Measurements from ENCODE around the gene IPCEF1.
"Not testable (repeated sequence)": the region's sequence is repeated elsewhere in the genome, so short reads cannot be mapped to it uniquely, and the experiment has no call there.

DNA sequence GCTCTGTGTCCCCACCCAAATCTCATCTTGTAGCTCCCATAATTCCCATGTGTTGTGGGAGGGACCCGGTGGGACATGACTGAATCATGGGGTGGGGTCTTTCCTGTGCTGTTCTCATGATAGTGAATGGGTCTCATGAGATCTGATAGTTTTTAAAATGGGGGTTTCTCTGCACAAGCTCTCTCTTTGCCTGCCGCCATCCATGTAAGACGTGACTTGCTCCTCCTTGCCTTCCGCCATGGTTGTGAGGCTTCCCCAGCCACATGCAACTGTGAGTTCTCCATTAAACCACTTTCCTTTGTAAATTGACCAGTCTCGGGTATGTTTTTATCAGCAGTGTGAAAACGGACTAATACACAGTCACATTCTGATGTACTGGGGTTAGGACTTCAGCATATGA, 49.5 kb downstream of the IPCEF1 start:
- TF ChIP-seq POLR2AphosphoS5, POLR2A (IDR thresholded peaks at IDR 0.05): not testable (repeated sequence)
- TF ChIP-seq, protein P1, sequence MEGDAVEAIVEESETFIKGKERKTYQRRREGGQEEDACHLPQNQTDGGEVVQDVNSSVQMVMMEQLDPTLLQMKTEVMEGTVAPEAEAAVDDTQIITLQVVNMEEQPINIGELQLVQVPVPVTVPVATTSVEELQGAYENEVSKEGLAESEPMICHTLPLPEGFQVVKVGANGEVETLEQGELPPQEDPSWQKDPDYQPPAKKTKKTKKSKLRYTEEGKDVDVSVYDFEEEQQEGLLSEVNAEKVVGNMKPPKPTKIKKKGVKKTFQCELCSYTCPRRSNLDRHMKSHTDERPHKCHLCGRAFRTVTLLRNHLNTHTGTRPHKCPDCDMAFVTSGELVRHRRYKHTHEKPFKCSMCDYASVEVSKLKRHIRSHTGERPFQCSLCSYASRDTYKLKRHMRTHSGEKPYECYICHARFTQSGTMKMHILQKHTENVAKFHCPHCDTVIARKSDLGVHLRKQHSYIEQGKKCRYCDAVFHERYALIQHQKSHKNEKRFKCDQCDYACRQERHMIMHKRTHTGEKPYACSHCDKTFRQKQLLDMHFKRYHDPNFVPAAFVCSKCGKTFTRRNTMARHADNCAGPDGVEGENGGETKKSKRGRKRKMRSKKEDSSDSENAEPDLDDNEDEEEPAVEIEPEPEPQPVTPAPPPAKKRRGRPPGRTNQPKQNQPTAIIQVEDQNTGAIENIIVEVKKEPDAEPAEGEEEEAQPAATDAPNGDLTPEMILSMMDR (IDR thresholded peaks at IDR 0.05): not testable (repeated sequence)

Measured in transverse colon (tissue), 4 donors.